Measurements from ENCODE around the gene ORAI3.

DNA sequence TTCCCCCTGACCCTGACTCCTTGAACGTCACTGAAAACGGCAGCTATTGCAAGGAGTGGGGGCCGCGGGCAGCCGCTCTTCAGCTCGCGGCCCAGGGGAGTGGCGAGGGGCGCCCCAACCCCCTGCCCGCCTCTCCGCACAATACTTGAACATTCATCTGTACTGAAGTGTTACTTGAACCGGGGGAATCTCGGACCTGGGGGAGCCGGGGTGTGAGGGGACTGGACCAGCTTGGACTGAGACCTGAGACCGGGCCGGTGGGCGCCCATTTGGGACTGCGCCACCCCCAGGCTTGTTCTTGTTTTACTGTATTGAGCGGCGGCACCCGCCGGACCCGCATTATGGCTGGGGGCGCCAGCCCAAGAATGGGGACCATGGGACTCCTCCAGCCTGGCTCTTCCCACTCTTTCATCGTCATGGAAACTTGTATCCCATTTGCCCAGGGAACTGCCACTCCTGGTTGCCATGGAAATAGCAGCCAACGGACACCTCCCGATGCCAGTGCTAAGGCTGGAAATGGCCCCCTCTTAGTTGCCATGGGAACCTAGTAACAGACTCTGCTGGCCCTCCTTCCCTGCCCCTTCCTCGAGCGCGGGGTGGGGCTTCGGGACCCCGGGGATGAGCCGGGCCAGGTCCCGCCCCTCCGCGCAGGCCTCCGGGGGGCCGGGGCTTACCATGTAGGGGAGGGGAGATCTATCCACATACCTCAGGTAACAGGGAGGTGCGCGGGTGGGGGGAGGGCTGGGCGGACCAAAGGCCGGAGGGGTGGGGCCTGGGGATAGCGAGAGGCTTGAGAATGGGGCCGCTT lies 805 bp upstream of the ORAI3 start:
- TF ChIP-seq, protein P1, sequence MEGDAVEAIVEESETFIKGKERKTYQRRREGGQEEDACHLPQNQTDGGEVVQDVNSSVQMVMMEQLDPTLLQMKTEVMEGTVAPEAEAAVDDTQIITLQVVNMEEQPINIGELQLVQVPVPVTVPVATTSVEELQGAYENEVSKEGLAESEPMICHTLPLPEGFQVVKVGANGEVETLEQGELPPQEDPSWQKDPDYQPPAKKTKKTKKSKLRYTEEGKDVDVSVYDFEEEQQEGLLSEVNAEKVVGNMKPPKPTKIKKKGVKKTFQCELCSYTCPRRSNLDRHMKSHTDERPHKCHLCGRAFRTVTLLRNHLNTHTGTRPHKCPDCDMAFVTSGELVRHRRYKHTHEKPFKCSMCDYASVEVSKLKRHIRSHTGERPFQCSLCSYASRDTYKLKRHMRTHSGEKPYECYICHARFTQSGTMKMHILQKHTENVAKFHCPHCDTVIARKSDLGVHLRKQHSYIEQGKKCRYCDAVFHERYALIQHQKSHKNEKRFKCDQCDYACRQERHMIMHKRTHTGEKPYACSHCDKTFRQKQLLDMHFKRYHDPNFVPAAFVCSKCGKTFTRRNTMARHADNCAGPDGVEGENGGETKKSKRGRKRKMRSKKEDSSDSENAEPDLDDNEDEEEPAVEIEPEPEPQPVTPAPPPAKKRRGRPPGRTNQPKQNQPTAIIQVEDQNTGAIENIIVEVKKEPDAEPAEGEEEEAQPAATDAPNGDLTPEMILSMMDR (IDR thresholded peaks at IDR 0.05) = peak in 1 of 3 donors; percentile 11
- TF ChIP-seq EP300 (IDR thresholded peaks at IDR 0.05) = no peak
- no peak for TF ChIP-seq POLR2A (IDR thresholded peaks at IDR 0.05)
